Measurements from ENCODE around the gene KITLG.

DNA sequence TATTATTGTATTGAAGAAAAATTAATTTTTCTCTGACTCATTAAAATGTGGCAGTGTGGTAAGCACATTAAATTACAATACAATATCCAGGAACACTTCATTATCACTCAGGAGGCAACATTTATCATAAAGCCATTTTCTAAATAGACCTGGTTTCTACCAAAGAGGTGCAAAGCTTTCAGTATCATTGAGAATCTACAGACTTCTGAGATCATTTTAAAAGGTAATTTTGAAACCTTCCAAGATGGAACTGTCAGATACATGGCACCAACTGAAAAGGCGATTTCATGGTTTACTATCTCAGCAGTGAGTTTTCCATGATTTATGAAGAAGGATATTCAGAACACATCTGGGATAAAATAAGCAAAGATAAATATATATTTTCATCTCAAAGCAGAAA lies 85.8 kb downstream of the KITLG start:
- TF ChIP-seq NFIC (IDR thresholded peaks at IDR 0.05; ENCODE audit: borderline replicate concordance), result no peak
- no peak for TF ChIP-seq GABPA (IDR thresholded peaks at IDR 0.05; ENCODE audit: low read depth)
- TF ChIP-seq, protein P1, sequence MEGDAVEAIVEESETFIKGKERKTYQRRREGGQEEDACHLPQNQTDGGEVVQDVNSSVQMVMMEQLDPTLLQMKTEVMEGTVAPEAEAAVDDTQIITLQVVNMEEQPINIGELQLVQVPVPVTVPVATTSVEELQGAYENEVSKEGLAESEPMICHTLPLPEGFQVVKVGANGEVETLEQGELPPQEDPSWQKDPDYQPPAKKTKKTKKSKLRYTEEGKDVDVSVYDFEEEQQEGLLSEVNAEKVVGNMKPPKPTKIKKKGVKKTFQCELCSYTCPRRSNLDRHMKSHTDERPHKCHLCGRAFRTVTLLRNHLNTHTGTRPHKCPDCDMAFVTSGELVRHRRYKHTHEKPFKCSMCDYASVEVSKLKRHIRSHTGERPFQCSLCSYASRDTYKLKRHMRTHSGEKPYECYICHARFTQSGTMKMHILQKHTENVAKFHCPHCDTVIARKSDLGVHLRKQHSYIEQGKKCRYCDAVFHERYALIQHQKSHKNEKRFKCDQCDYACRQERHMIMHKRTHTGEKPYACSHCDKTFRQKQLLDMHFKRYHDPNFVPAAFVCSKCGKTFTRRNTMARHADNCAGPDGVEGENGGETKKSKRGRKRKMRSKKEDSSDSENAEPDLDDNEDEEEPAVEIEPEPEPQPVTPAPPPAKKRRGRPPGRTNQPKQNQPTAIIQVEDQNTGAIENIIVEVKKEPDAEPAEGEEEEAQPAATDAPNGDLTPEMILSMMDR (IDR thresholded peaks at IDR 0.05), result no peak
- TF ChIP-seq, protein P2, sequence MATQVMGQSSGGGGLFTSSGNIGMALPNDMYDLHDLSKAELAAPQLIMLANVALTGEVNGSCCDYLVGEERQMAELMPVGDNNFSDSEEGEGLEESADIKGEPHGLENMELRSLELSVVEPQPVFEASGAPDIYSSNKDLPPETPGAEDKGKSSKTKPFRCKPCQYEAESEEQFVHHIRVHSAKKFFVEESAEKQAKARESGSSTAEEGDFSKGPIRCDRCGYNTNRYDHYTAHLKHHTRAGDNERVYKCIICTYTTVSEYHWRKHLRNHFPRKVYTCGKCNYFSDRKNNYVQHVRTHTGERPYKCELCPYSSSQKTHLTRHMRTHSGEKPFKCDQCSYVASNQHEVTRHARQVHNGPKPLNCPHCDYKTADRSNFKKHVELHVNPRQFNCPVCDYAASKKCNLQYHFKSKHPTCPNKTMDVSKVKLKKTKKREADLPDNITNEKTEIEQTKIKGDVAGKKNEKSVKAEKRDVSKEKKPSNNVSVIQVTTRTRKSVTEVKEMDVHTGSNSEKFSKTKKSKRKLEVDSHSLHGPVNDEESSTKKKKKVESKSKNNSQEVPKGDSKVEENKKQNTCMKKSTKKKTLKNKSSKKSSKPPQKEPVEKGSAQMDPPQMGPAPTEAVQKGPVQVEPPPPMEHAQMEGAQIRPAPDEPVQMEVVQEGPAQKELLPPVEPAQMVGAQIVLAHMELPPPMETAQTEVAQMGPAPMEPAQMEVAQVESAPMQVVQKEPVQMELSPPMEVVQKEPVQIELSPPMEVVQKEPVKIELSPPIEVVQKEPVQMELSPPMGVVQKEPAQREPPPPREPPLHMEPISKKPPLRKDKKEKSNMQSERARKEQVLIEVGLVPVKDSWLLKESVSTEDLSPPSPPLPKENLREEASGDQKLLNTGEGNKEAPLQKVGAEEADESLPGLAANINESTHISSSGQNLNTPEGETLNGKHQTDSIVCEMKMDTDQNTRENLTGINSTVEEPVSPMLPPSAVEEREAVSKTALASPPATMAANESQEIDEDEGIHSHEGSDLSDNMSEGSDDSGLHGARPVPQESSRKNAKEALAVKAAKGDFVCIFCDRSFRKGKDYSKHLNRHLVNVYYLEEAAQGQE (IDR thresholded peaks at IDR 0.05; ENCODE audit: low read depth, low read length), result no peak
- no peak for TF ChIP-seq FOXM1 (IDR thresholded peaks at IDR 0.05; ENCODE audit: low read depth)
- no peak for TF ChIP-seq POLR2AphosphoS5 (IDR thresholded peaks at IDR 0.05; ENCODE audit: low read depth, low read length)
- TF ChIP-seq, protein P3, sequence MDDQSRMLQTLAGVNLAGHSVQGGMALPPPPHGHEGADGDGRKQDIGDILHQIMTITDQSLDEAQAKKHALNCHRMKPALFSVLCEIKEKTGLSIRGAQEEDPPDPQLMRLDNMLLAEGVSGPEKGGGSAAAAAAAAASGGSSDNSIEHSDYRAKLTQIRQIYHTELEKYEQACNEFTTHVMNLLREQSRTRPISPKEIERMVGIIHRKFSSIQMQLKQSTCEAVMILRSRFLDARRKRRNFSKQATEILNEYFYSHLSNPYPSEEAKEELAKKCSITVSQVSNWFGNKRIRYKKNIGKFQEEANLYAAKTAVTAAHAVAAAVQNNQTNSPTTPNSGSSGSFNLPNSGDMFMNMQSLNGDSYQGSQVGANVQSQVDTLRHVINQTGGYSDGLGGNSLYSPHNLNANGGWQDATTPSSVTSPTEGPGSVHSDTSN (IDR thresholded peaks at IDR 0.05), result no peak
- TF ChIP-seq RAD21 (IDR thresholded peaks at IDR 0.05; ENCODE audit: low read length), result no peak
- TF ChIP-seq EP300 (IDR thresholded peaks at IDR 0.05; ENCODE audit: borderline replicate concordance in 1 of 2, low read depth in 1 of 2, low read length in 1 of 2), result no peak
- no peak for TF ChIP-seq YY1 (IDR thresholded peaks at IDR 0.05; ENCODE audit: low read depth)
- TF ChIP-seq CHD2 (IDR thresholded peaks at IDR 0.05; ENCODE audit: low read length, partially characterized antibody), result no peak
- no peak for TF ChIP-seq EZH2phosphoT487 (IDR thresholded peaks at IDR 0.05; ENCODE audit: borderline replicate concordance, low read depth)
- no peak for TF ChIP-seq TCF12 (IDR thresholded peaks at IDR 0.05)

All from SK-N-SH (cell line).